K562 (cell line): ENCODE measurements around the gene SRGN. TPM values are rescaled to one million over a fixed set of nuclear protein-coding genes. Genes with fewer than 3 reads are reported as not detected.
A peak's percentile ranks its signal among the peaks of the same experiment; 100 is the strongest.

ENCODE experiments used
- ATF1 ChIP-seq, 2 experiments: fragments of 450-650 bp in 1 of 2; IDR thresholded peaks; 2 replicates each; pipeline ENCODE4 v1.6.1; 2016; ENCODE audit warnings: missing compliant biosample characterization in 1 of 2, missing genetic modification characterization in 1 of 2
- E2F3 ChIP-seq: fragments of 250-450 bp; sonication (Bioruptor Pico); IDR thresholded peaks from 2 replicates; pipeline ENCODE4 v1.4.0; 2020; ENCODE audit warnings: mild to moderate bottlenecking
- EHMT2 ChIP-seq: fragments of 450-650 bp; IDR thresholded peaks from 2 replicates; pipeline ENCODE4 v1.6.1; 2018; ENCODE audit warnings: antibody characterized with exemption
- EP400 ChIP-seq: fragments of 450-650 bp; IDR thresholded peaks from 2 replicates; pipeline ENCODE4 v1.6.1; 2017; ENCODE audit warnings: antibody characterized with exemption, mild to moderate bottlenecking, moderate library complexity
- FOS ChIP-seq: IDR thresholded peaks from 3 replicates; pipeline ENCODE4 v1.6.1; 2011; ENCODE audit not compliant: insufficient read length; ENCODE audit errors: extremely low read depth
- JUNB ChIP-seq: fragments of 450-650 bp; formaldehyde crosslinking; conservative IDR thresholded peaks from 2 replicates; pipeline ENCODE4 v1.4.0; 2020; ENCODE audit warnings: mild to moderate bottlenecking
- LEF1 ChIP-seq: fragments of 450-650 bp; IDR thresholded peaks from 2 replicates; pipeline ENCODE4 v1.6.1; 2016; ENCODE audit warnings: mild to moderate bottlenecking
- MEIS2 ChIP-seq: fragments of 450-650 bp; IDR thresholded peaks from 2 replicates; pipeline ENCODE4 v1.6.1; 2014; ENCODE audit warnings: mild to moderate bottlenecking; ENCODE audit not compliant: partially characterized antibody
- NFE2 ChIP-seq: IDR thresholded peaks from 2 replicates; pipeline ENCODE4 v1.6.1; 2014; ENCODE audit warnings: antibody characterized with exemption, low read depth
- NR2C1 ChIP-seq, 2 experiments: fragments of 450-650 bp; IDR thresholded peaks; 2 replicates each; pipeline ENCODE4 v1.6.1; 2017; ENCODE audit warnings: mild to moderate bottlenecking in 2 of 2, antibody characterized with exemption in 1 of 2, inconsistent platforms in 1 of 2, missing compliant biosample characterization in 1 of 2, missing genetic modification characterization in 1 of 2
- PYGO2 ChIP-seq: fragments of 450-650 bp; IDR thresholded peaks from 2 replicates; pipeline ENCODE4 v1.6.1; 2016; ENCODE audit warnings: mild to moderate bottlenecking, missing genetic modification characterization, moderate library complexity, missing compliant biosample characterization
- SMARCC2 ChIP-seq: fragments of 450-650 bp; IDR thresholded peaks from 2 replicates; pipeline ENCODE4 v1.6.1; 2017; ENCODE audit warnings: antibody characterized with exemption, moderate library complexity, mild to moderate bottlenecking, low read depth
- TBL1XR1 ChIP-seq, 2 experiments: IDR thresholded peaks; 2 replicates each; pipeline ENCODE4 v1.6.1; 2012; ENCODE audit warnings: improper control_type of control experiment in 2 of 2, low read length in 2 of 2, mild to moderate bottlenecking in 1 of 2
- TCFL5 ChIP-seq: fragments of 250-450 bp; sonication (Bioruptor Pico); conservative IDR thresholded peaks from 2 replicates; pipeline ENCODE4 v1.6.1; 2021; ENCODE audit warnings: mild to moderate bottlenecking, moderate library complexity, matching md5 sums
- YBX1 ChIP-seq: fragments of 450-650 bp; IDR thresholded peaks from 2 replicates; pipeline ENCODE4 v1.7.1; 2016; ENCODE audit warnings: mild to moderate bottlenecking
- ZNF507 ChIP-seq: conservative IDR thresholded peaks from 2 replicates; pipeline ENCODE4 v1.6.1; 2017; ENCODE audit warnings: missing genetic modification characterization, missing compliant biosample characterization
- ZNF717 ChIP-seq: fragments of 250-450 bp; sonication (Bioruptor Pico); IDR thresholded peaks from 2 replicates; pipeline ENCODE4 v1.5.0; 2021
- polyA plus RNA-seq, 8 experiments: library from polyadenylated mRNA; depleted of rRNA in 4 of 8; stranded (reverse) in 5 of 8; unstranded in 3 of 8; fragments of >200 nt; fragmentation: Nextera tagmentation in 2 of 8; fragmentation: Illumina TruSeq in 1 of 8; extraction: Ambion mirVana in 2 of 8; extraction: Trizol in 1 of 8; gene quantifications; 2 replicates each; pipeline versions ENCODE4 v1.2.1 to v1.2.3, GENCODE V29; 2011 to 2014; ENCODE audit warnings: inconsistent platforms in 1 of 8, missing spikeins in 1 of 8
- total RNA-seq, 7 experiments: library from RNA; depleted of rRNA in 6 of 7; stranded (reverse); fragments of >200 nt in 6 of 7; fragmentation: Illumina TruSeq in 2 of 7; extraction: Trizol in 2 of 7; gene quantifications; 2 replicates each; pipeline versions ENCODE4 v1.2.1 to v1.2.3, GENCODE V29; 2011 to 2021; ENCODE audit warnings: low replicate concordance in 1 of 7
- TF ChIP-seq, protein P1 (sequence below): fragments of 250-450 bp; sonication (Bioruptor Pico); IDR thresholded peaks from 2 replicates; pipeline ENCODE4 v1.5.0; 2020; ENCODE audit warnings: mild to moderate bottlenecking

The SRGN gene
- total and polyA plus RNA-seq, 9 of the 15 experiments (the other 6 are each of a cell fraction or from before 2014, with no cell fraction given): 136 to 304 (median 180) TPM

DNA sequence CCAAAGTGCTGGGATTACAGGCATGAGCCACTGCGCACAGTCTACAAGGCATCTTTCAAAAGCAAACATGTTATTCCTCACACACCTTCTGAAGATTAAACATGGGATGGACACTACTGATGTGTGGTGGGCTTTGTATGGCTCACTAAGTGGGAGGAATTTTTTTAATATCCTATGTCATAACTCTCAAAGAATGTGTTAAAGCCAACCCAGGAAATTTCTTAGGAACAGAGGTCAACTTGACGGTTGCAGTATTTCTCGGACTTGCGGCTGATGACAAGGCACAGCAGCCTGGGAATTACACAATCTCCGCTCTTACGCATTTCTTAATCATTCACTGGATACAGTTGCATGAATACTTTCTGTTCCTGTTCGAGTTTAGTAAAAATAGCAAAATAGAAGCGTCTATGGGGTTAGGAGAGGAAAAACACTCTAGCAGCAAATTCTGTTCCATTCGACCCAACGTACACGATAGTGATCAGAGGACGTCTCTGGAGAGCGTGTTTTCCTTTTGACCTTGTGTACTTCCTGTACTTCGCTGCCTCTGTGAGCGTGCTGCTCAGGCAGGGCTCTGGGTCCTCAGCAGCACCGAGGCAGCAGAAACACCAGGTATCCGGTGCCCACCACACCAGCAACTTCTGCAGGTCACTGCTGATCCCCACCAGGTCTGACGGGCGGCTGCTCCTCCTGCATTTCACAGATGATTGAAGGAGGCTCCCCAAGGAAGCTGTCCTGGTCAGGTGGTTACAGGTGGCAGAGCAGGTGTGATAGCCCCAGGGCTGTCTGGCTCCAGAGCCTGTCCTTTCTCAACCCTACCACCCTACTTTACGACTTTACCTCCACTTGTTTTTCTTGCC, 26.4 kb upstream of the SRGN start (continued):
- 0 out of 2 replicates have a peak, but pooled peaks have one; percentile 58 for TF ChIP-seq SMARCC2
- TF ChIP-seq, protein P1, sequence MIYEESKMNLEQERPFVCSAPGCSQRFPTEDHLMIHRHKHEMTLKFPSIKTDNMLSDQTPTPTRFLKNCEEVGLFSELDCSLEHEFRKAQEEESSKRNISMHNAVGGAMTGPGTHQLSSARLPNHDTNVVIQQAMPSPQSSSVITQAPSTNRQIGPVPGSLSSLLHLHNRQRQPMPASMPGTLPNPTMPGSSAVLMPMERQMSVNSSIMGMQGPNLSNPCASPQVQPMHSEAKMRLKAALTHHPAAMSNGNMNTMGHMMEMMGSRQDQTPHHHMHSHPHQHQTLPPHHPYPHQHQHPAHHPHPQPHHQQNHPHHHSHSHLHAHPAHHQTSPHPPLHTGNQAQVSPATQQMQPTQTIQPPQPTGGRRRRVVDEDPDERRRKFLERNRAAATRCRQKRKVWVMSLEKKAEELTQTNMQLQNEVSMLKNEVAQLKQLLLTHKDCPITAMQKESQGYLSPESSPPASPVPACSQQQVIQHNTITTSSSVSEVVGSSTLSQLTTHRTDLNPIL (CRISPR knock-in tag): no peak
- TF ChIP-seq EHMT2: 0 out of 2 replicates have a peak, but pooled peaks have one; percentile 25
- TF ChIP-seq YBX1: no peak
- TF ChIP-seq NFE2: peak; percentile 59
- peak; percentile 51 for TF ChIP-seq MEIS2
- TF ChIP-seq ZNF717 (CRISPR knock-in tag): no peak
- no peak for TF ChIP-seq E2F3 (CRISPR knock-in tag)
- peak; percentile 66 for TF ChIP-seq LEF1
- 0 out of 4 replicates have a peak, but pooled peaks of 1 of the 2 experiments have one; percentile 46 for TF ChIP-seq TBL1XR1 (IDR thresholded peaks at IDR 0.05; ENCODE audit: low read length in 2 of 2)
- no peak for TF ChIP-seq FOS
- no peak for TF ChIP-seq ATF1 (CRISPR knock-in tag; IDR thresholded peaks at IDR 0.05)
- peak; percentile 69 for TF ChIP-seq ATF1 (tag; IDR thresholded peaks at IDR 0.05)
- no peak for TF ChIP-seq TCFL5 (CRISPR knock-in tag)
- TF ChIP-seq PYGO2: no peak
- TF ChIP-seq JUNB: no peak
- no peak for TF ChIP-seq ZNF507 (tag)
- TF ChIP-seq NR2C1 (IDR thresholded peaks at IDR 0.05): peak; percentile 64; the same call in 1 of the 2 replicates
- peak; percentile 77 for TF ChIP-seq NR2C1 (tag; IDR thresholded peaks at IDR 0.05)
- TF ChIP-seq EP400: peak; percentile 64
